Measurements from ENCODE around the gene BFSP2. TPM values are rescaled to one million over a fixed set of nuclear protein-coding genes. Genes with fewer than 3 reads are reported as not detected.

The BFSP2 gene
- total RNA-seq, 1 donor from 2014 or later: 1.3 TPM

- Mint-ChIP-seq H3K27me3 (no peaks in the 10 kb centered on the region), H3K4me3 (no peak overlapping the region), H3K27ac (no peak overlapping the region), H3K36me3 (ENCODE audit: low read depth) (no peaks in the 10 kb centered on the region), H3K9me3 (no peaks in the 10 kb centered on the region), H3K4me1 (peaks cover 49% of the 10 kb centered on the region)
- intact Hi-C loops (cut with micrococcal nuclease): no loop called here
- CTCF ChIA-PET: interaction anchor here (0.8 to 3.2 kb wide), 4 partner anchors 11 to 145 kb away, joined by 3 to 12 read pairs (median 4); partner anchors contain the start of gene CDV3
- POLR2A ChIA-PET: interaction anchor here (1.0 to 2.1 kb wide), 3 partner anchors 14 to 110 kb away, joined by 3 to 7 read pairs (median 3); partner anchors contain the start of gene CDV3
- no peak for ATAC-seq (ENCODE audit: low read depth)
- no peak for TF ChIP-seq CTCF (IDR thresholded peaks at IDR 0.05)
- no peak for DNase-seq
These were observed 63.5 kb downstream of the BFSP2 start for GRCh38 chr3:133463347-133463860.

- no peak for DNase-seq
- intact Hi-C loops (cut with micrococcal nuclease): no loop called here
- Mint-ChIP-seq H3K27me3 (no peaks in the 10 kb centered on the region), H3K4me1 (peaks cover 60% of the 10 kb centered on the region), H3K4me3 (no peak overlapping the region), H3K36me3 (ENCODE audit: low read depth) (no peaks in the 10 kb centered on the region), H3K9me3 (no peaks in the 10 kb centered on the region), H3K27ac (no peak overlapping the region)
- POLR2A ChIA-PET: interaction anchor here (0.5 to 9.0 kb wide), 6 partner anchors 11 to 112 kb away, joined by 3 to 98 read pairs (median 4); partner anchors contain the start of gene CDV3
- CTCF ChIA-PET: interaction anchor here (1.0 to 3.2 kb wide), 7 partner anchors 10 to 144 kb away, joined by 3 to 12 read pairs (median 4); partner anchors contain the start of gene CDV3
- no peak for ATAC-seq (ENCODE audit: low read depth)
- no peak for TF ChIP-seq CTCF (IDR thresholded peaks at IDR 0.05)
These were observed 64.7 kb downstream of the BFSP2 start for GRCh38 chr3:133464573-133464972.

- TF ChIP-seq CTCF (IDR thresholded peaks at IDR 0.05): no peak
- ATAC-seq (ENCODE audit: low read depth) (peak; percentile 64), DNase-seq (peak; percentile 44)
- Mint-ChIP-seq H3K36me3 (ENCODE audit: low read depth) (no peaks in the 10 kb centered on the region), H3K27me3 (no peaks in the 10 kb centered on the region), H3K4me1 (peaks cover 64% of the 10 kb centered on the region), H3K9me3 (no peaks in the 10 kb centered on the region), H3K4me3 (peak overlapping the region; percentile 61), H3K27ac (peak overlapping the region; percentile 76)
- ChIA-PET POLR2A (interaction anchor here (0.6 to 9.0 kb wide), 8 partner anchors 8 to 113 kb away, joined by 3 to 98 read pairs (median 5); partner anchors contain the start of gene CDV3), CTCF (interaction anchor here (0.6 to 2.6 kb wide), 9 partner anchors 11 to 111 kb away, joined by 3 to 9 read pairs (median 3); no protein-coding TSS in a partner anchor)
- intact Hi-C loops (cut with micrococcal nuclease): loop anchor here (1.0 to 2.0 kb wide), 4 partner anchors 9 to 107 kb away; partner anchors contain the start of gene CDV3
These were observed 66.9 kb downstream of the BFSP2 start for GRCh38 chr3:133466531-133467386.

GRCh38 chr3:133467780-133468179 lies 67.9 kb downstream of the BFSP2 start:
- no peaks in the 10 kb centered on the region for H3K27me3 Mint-ChIP-seq
- no peak for DNase-seq
- ChIA-PET CTCF (interaction anchor here (0.9 to 2.6 kb wide), 6 partner anchors 12 to 107 kb away, joined by 3 to 9 read pairs (median 3); no protein-coding TSS in a partner anchor), POLR2A (interaction anchor here (0.6 to 9.0 kb wide), 4 partner anchors 9 to 105 kb away, joined by 3 to 98 read pairs (median 18); partner anchors contain the start of gene CDV3)
- H3K9me3 Mint-ChIP-seq: no peaks in the 10 kb centered on the region
- no peaks in the 10 kb centered on the region for H3K36me3 Mint-ChIP-seq (ENCODE audit: low read depth)
- intact Hi-C loops (cut with micrococcal nuclease): loop anchor here (2.0 kb wide), 1 partner anchor 39 kb away; no protein-coding TSS in a partner anchor
- no peak for TF ChIP-seq CTCF (IDR thresholded peaks at IDR 0.05)
- H3K4me3 Mint-ChIP-seq: no peak overlapping the region
- peaks cover 68% of the 10 kb centered on the region for H3K4me1 Mint-ChIP-seq
- peak overlapping the region; percentile 60 for H3K27ac Mint-ChIP-seq
- ATAC-seq (ENCODE audit: low read depth): no peak
